Hematopoietic multipotent progenitor cell treated with erythropoietin and hydrocortisone succinate and interleukin-3 and kit ligand, for 15 days (in vitro differentiated cells): ENCODE measurements around the gene FMO3.

Experiments
- DNase-seq: peaks from one replicate; pipeline ENCODE4 v3.0.0-alpha.2; 2015; ENCODE audit warnings: low spot score

The FMO3 gene

DNA sequence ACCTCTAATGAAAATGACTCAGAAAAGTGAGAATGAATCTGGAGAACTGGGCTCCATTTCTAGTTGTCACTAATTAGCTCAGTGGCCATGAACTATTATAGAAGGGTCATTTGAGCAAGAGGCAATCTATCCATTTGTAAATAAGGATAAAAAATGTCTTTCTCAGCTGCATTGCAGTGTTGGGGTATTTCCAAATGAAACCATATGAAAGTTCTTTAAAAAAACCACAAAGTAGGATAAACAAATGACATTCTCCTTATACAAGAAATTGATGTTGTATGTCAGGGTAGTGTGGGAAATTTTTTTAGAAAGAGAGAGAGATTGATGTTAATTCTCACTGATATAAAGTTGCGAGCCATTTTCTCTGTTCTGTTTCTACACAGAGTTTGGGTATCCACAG lies 26.0 kb downstream of the FMO3 start:
- no peak for DNase-seq

GRCh38 chr1:171117085-171117484 lies 26.4 kb downstream of the FMO3 start:
- DNase-seq: no peak

- DNase-seq: no peak
These were observed 28.9 kb downstream of the FMO3 start for GRCh38 chr1:171119648-171120047.

GRCh38 chr1:171122299-171122698 lies 31.6 kb downstream of the FMO3 start:
- DNase-seq: no peak

DNA sequence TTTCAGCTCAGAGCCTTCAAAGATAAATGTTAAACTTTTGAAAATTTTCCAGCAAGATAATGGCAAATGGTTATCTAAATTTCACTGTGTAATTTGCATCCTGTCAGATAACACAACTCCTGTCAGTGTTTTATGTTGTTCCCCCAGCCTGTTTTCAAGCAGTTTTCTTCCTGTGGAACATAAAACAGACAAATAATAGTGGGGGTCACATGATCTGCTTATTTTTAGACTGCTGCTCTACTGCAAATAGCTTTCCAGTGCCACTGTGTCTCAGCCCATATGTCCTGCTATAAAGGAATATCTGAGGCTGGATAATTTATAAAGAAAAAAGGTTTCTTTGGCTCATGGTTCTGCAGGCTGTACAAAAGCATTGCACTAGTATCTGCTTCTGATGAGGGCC lies 32.2 kb downstream of the FMO3 start:
- no peak for DNase-seq

DNA sequence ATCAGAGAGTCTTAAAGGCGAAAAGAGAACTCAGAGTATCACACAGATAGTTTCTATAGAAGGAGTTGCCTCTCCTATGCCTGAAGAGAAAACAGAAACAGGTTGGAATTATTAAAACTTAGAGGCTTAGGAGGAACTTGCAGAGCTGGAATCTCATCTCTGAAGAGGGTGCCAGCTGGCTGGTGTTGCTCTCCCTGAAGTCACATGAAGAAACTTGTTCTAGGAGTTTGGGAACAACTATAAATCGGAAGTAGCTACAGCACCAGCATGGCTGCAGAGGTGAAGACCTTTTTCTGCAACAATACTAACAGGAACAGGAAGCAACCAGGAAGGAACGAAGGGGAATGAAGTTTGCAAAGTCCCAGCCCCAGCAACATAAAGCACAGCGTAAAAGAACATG lies 35.8 kb downstream of the FMO3 start:
- DNase-seq: no peak

GRCh38 chr1:171127099-171127498 lies 36.4 kb downstream of the FMO3 start:
- no peak for DNase-seq

DNA sequence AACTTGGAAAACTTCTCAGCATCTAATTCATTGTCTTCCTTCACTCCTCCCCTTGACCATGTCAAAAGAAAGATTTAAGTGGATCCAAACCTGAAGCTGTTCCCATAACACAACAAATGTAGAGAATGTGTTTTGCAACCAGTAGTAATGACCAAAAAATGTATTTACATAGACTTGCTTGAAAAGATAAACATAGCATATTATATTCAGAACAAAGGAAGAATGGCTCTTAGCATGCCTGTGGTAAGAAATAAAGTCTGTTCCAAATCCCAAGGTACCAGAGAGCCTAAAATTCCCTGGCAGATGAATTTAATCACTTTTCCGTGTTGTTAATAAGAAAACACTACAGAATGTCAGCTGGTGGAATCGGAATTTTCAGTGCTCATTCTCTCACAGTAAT lies 36.8 kb downstream of the FMO3 start:
- no peak for DNase-seq

DNA sequence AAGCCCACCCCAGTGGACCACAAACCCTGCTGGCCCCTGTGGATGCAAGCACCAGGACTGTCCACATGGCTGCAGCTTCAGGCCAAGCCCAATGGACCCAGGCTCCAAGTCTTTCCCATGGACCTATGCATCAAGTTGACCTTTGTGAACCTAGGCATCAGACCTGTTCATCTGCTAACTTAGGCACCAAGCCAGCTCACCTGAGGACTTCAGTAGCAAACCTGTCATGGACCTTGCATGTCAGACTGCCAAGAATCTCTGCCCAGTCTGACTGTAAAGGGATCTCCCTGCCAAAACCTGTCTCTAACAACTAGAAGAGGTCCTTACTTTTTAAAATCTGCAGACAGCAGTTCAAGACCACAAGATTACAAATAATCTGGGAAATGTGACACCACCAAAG lies 37.8 kb downstream of the FMO3 start:
- DNase-seq: no peak

- DNase-seq: no peak
These were observed 43.7 kb downstream of the FMO3 start for GRCh38 chr1:171134204-171134923.

DNA sequence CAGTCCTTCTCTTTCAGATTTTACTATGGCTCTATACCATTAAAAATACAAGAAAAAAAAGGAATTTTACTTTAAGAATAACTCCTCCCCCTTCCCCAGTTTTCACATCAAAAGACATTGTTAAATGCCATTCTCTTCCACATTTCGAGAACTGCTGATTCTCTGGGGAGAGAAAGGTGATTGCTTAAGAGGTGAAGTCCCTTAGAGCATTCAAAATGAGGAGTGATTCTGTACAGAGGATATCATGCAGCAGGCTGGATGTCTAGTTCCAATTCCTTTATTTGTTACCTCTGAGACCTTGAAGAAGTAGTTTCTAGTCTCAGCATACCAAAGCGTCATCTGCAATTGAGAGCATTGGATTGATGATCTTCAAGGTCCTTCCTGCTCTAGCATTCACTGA lies 46.9 kb downstream of the FMO3 start:
- DNase-seq: no peak

- no peak for DNase-seq
These were observed 48.3 kb downstream of the FMO3 start for GRCh38 chr1:171138980-171139379.

- no peak for DNase-seq
These were observed 49.2 kb downstream of the FMO3 start for GRCh38 chr1:171139890-171140289.

- DNase-seq: no peak
These were observed 49.7 kb downstream of the FMO3 start for GRCh38 chr1:171140401-171140800.

DNA sequence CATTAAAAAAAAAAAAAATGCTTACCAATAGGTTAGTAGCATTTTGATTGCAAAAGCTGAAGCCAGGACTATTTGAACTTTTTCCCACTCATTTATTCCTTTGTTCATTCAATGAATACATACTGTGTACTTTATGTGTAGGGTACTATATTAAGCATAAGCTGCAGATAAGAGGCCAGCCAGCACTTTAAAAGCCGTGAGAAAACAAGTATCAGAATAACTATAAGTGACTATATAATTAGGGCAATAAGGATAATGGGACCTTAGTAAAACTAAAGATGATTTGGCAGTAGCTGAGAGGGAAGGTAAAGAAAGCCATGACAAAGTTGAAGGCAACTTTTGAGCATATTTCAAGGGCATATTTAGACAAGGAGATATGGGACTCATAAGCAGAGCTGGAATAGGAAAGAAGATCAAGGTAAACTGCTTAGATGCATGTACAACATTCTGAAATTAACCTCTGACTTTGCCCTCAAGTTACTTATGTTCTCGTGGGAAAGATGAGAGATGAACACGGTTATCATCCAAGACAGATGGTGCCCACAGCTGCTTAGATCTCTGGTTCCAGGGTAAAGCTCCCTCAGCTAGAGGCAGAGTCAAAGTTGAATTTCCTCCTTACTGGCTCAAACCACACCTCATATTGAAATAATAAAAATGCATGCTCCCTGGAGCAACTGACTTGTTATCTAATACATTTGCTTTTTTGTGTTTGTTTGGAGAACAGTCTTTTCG lies 50.4 kb downstream of the FMO3 start:
- DNase-seq: no peak

DNA sequence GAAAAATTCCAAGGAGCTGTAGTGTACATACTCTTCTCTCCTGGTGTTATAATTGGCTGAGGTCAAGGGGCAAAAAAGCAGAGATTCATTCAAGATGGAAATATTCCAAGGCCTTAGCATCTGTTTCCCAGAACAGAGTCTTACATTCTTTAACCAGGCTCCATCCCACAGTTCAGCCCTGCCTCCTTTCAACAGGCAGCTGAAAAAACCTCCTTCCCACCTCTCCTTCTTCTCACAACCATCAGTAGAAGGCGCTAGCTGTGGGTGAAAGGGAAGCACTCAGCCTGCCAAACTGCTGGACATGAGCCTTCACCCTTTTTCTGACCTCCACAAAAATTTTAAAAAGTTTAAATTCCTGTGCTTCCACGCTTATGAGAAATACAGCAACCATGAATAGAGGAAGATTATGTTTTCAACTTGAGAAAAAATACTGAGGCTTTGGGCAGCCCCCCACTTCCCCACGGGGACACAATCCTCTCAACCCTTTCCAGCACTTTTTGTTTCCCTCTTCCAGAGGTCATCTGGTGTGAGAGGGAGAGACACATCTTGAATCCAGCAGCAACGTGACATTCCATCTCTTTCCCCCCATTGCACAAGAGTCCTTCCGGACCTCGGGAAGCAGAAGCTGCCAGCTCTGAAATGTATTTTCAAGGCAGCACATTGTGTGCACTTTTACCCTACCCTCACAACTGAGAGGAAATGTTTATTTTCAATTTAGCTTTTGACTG lies 51.1 kb downstream of the FMO3 start:
- no peak for DNase-seq

GRCh38 chr1:171142416-171143385 lies 52.0 kb downstream of the FMO3 start:
- DNase-seq: no peak

GRCh38 chr1:171150156-171150555 lies 59.5 kb downstream of the FMO3 start:
- no peak for DNase-seq

GRCh38 chr1:171152549-171152948 lies 61.8 kb downstream of the FMO3 start:
- no peak for DNase-seq

GRCh38 chr1:171155484-171155883 lies 64.8 kb downstream of the FMO3 start:
- no peak for DNase-seq

DNA sequence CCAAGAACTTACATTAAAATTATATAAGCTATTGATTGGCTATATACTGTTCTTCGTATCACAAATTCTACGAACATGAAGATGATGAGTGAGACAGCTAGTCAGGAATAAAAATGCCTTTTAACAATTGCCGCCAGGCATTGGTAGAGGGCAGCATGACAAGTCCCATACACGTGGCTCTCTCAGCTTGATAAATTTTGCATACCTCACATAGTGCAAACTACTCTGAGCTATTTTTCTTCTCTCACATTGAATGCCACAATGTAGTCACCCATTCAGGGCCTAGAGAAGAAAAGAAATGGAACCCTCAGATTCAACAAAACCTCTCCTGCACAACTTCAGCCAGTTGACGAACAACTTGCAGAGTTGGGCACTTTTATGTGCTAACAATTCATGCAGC lies 67.4 kb downstream of the FMO3 start:
- no peak for DNase-seq

DNA sequence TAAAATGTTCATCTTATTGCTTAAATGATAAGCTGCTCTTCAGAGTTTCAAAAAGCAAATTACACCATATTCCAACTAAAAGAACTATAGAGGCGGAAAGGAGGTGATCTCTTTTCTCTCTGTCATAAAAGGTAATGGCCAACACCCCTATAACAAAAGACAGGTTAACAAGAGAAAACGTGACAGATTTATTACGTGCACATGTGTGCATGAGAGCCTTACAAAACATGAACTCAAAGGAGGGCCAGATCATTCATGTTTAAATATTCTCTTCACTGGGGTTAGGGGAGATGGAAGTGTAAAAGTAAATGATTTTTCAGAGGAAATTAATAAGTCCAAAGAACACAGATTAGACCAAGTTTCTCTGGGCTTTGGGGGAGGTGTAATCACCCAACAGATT lies 67.8 kb downstream of the FMO3 start:
- no peak for DNase-seq
